H9 (cell line): ENCODE data around the gene ZNF593. TPM values are rescaled to one million over a fixed set of nuclear protein-coding genes. Genes with fewer than 3 reads are reported as not detected.
A peak's percentile ranks its signal among the peaks of the same experiment; 100 is the strongest.

Experiments
- DNase-seq: peaks from one replicate; pipeline ENCODE4 v3.0.0-alpha.2; 2017
- H2AFZ ChIP-seq: one replicate; pipeline ENCODE4 v1.6.1; 2013; ENCODE audit warnings: mild to moderate bottlenecking, low read length, control low read depth, moderate library complexity
- H2AK5ac ChIP-seq: 2 replicates; pipeline ENCODE4 v1.6.1; 2013; ENCODE audit warnings: low read length, control low read depth, mixed read lengths; ENCODE audit not compliant: insufficient read length
- H2BK120ac ChIP-seq: one replicate; pipeline ENCODE4 v1.6.1; 2013; ENCODE audit warnings: low read depth, mild to moderate bottlenecking, low read length, control low read depth, inconsistent platforms; ENCODE audit not compliant: poor library complexity, severe bottlenecking
- H2BK12ac ChIP-seq: 2 replicates; pipeline ENCODE4 v1.6.1; 2013; ENCODE audit warnings: low read length, control low read depth, mixed read lengths, low read depth; ENCODE audit not compliant: insufficient read length
- H2BK15ac ChIP-seq: 2 replicates; pipeline ENCODE4 v1.6.1; 2013; ENCODE audit warnings: low read depth, low read length, control low read depth
- H2BK20ac ChIP-seq: one replicate; pipeline ENCODE4 v1.6.1; 2013; ENCODE audit warnings: low read depth, mild to moderate bottlenecking, low read length, control low read depth, inconsistent platforms; ENCODE audit not compliant: poor library complexity, severe bottlenecking
- H2BK5ac ChIP-seq: 2 replicates; pipeline ENCODE4 v1.6.1; 2013; ENCODE audit warnings: low read length, control low read depth, mixed read lengths; ENCODE audit not compliant: insufficient read length
- H3K14ac ChIP-seq: 2 replicates; pipeline ENCODE4 v1.6.1; 2013; ENCODE audit warnings: low read length, control low read depth; ENCODE audit not compliant: insufficient read depth
- H3K18ac ChIP-seq: 2 replicates; pipeline ENCODE4 v1.6.1; 2013; ENCODE audit warnings: low read depth, mild to moderate bottlenecking, mixed read lengths, low read length, control low read depth; ENCODE audit not compliant: insufficient read length
- H3K23ac ChIP-seq: 2 replicates; pipeline ENCODE4 v1.6.1; 2013; ENCODE audit warnings: low read length, control low read depth, mixed read lengths, low read depth; ENCODE audit not compliant: insufficient read length
- H3K23me2 ChIP-seq: 2 replicates; pipeline ENCODE4 v1.6.1; 2013; ENCODE audit warnings: low read depth, mild to moderate bottlenecking, mixed read lengths, low read length, control low read depth; ENCODE audit not compliant: insufficient read length, poor library complexity, severe bottlenecking
- H3K27ac ChIP-seq: 2 replicates; pipeline ENCODE4 v1.5.1; 2013; ENCODE audit warnings: low read length, control low read depth, mixed read lengths, low read depth; ENCODE audit not compliant: insufficient read length
- H3K27me3 ChIP-seq: 2 replicates; pipeline ENCODE4 v1.6.1; 2013; ENCODE audit warnings: low read length, control low read depth, inconsistent platforms; ENCODE audit not compliant: insufficient read depth
- H3K4ac ChIP-seq: 2 replicates; pipeline ENCODE4 v1.6.1; 2013; ENCODE audit warnings: low read depth, mild to moderate bottlenecking, control low read depth, inconsistent platforms, low read length, moderate library complexity
- H3K4me1 ChIP-seq: 2 replicates; pipeline ENCODE4 v1.6.1; 2013; ENCODE audit warnings: low read length, control low read depth, inconsistent platforms; ENCODE audit not compliant: insufficient read depth
- H3K4me2 ChIP-seq: 2 replicates; pipeline ENCODE4 v1.6.1; 2013; ENCODE audit warnings: low read length, control low read depth, mixed read lengths; ENCODE audit not compliant: insufficient read length, insufficient read depth
- H3K56ac ChIP-seq: 2 replicates; pipeline ENCODE4 v1.6.1; 2013; ENCODE audit warnings: low read depth, mild to moderate bottlenecking, mixed read lengths, low read length, control low read depth; ENCODE audit not compliant: insufficient read length
- H3K79me1 ChIP-seq: 2 replicates; pipeline ENCODE4 v1.6.1; 2013; ENCODE audit warnings: low read depth, mild to moderate bottlenecking, moderate library complexity, low read length, control low read depth, inconsistent platforms; ENCODE audit not compliant: insufficient read depth, poor library complexity, severe bottlenecking
- H3K79me2 ChIP-seq: 2 replicates; pipeline ENCODE4 v1.6.1; 2013; ENCODE audit warnings: low read length, control low read depth, inconsistent platforms; ENCODE audit not compliant: insufficient read depth
- H3K9ac ChIP-seq: 2 replicates; pipeline ENCODE4 v1.6.1; 2013; ENCODE audit warnings: low read length, control low read depth, mixed read lengths; ENCODE audit not compliant: insufficient read length; ENCODE audit errors: extremely low read depth
- H3K9me3 ChIP-seq: one replicate; pipeline ENCODE4 v1.6.1; 2013; ENCODE audit warnings: low read depth, low read length, inconsistent platforms; ENCODE audit not compliant: control insufficient read depth
- H3T11ph ChIP-seq: one replicate; pipeline ENCODE4 v1.6.1; 2013; ENCODE audit warnings: mild to moderate bottlenecking, low read length, control low read depth, inconsistent platforms
- H4K20me1 ChIP-seq: one replicate; pipeline ENCODE4 v1.6.1; 2013; ENCODE audit not compliant: control insufficient read depth, insufficient read length, insufficient read depth
- H4K5ac ChIP-seq: 2 replicates; pipeline ENCODE4 v1.6.1; 2013; ENCODE audit warnings: low read depth, mild to moderate bottlenecking, mixed read lengths, low read length, control low read depth; ENCODE audit not compliant: insufficient read length
- H4K8ac ChIP-seq: replicated peaks from 2 replicates; pipeline ENCODE4 v1.6.1; 2013; ENCODE audit warnings: low read length, control low read depth, mixed read lengths, low read depth; ENCODE audit not compliant: insufficient read length
- H4K91ac ChIP-seq: 2 replicates; pipeline ENCODE4 v1.6.1; 2013; ENCODE audit warnings: low read depth, mild to moderate bottlenecking, moderate library complexity, mixed read lengths, low read length, control low read depth; ENCODE audit not compliant: insufficient read length
- H3K27ac Mint-ChIP-seq, 3 experiments: 2 replicates in 2 of 3; 3 replicates in 1 of 3; pipeline ENCODE4 v1.8.0; 2020 to 2021; ENCODE audit warnings: mixed read lengths in 3 of 3, mild to moderate bottlenecking in 1 of 3, moderate library complexity in 1 of 3
- H3K27me3 Mint-ChIP-seq: 2 replicates; pipeline ENCODE4 v1.8.0; 2021; ENCODE audit warnings: low read depth, mild to moderate bottlenecking, moderate library complexity, mixed read lengths
- H3K36me3 Mint-ChIP-seq, 3 experiments: 2 replicates in 2 of 3; 3 replicates in 1 of 3; pipeline ENCODE4 v1.8.0; 2020 to 2021; ENCODE audit warnings: low read depth in 3 of 3, mixed read lengths in 3 of 3; ENCODE audit not compliant: insufficient read depth in 1 of 3
- H3K4me1 Mint-ChIP-seq, 2 experiments: 2 replicates each; pipeline ENCODE4 v1.8.0; 2020; ENCODE audit warnings: mixed read lengths in 2 of 2
- H3K4me3 Mint-ChIP-seq, 2 experiments: 2 replicates in 1 of 2; 3 replicates in 1 of 2; pipeline ENCODE4 v1.8.0; 2020 to 2021; ENCODE audit warnings: mild to moderate bottlenecking in 2 of 2, mixed read lengths in 2 of 2, moderate library complexity in 1 of 2
- H3K9me3 Mint-ChIP-seq, 2 experiments: 2 replicates in 1 of 2; 3 replicates in 1 of 2; pipeline ENCODE4 v1.8.0; 2020; ENCODE audit warnings: mild to moderate bottlenecking in 2 of 2, mixed read lengths in 2 of 2, moderate library complexity in 1 of 2
- WGBS: extraction: QIAGEN DNeasy Blood & Tissue Kit; methylation state at CpG from one replicate; pipeline ENCODE4 v1.1.7; 2013; ENCODE audit warnings: missing lambda C conversion rate, low lambda C conversion rate, mixed read lengths; ENCODE audit not compliant: insufficient read length; ENCODE audit errors: extremely low coverage; 5-methylcytosine and 5-hydroxymethylcytosine counted together
- total RNA-seq: library from RNA; stranded (reverse); gene quantifications from 2 replicates; pipeline ENCODE4 v1.2.1, GENCODE V29; 2021
- TF ChIP-seq, protein P1 (sequence below): fragments of 200-600 bp; sonication (generic); conservative IDR thresholded peaks from 3 replicates; pipeline ENCODE4 v1.8.0; 2021; ENCODE audit warnings: antibody characterized with exemption, mild to moderate bottlenecking

The ZNF593 gene
- total RNA-seq, 1 experiment from 2014 or later = 48.2 TPM

DNA sequence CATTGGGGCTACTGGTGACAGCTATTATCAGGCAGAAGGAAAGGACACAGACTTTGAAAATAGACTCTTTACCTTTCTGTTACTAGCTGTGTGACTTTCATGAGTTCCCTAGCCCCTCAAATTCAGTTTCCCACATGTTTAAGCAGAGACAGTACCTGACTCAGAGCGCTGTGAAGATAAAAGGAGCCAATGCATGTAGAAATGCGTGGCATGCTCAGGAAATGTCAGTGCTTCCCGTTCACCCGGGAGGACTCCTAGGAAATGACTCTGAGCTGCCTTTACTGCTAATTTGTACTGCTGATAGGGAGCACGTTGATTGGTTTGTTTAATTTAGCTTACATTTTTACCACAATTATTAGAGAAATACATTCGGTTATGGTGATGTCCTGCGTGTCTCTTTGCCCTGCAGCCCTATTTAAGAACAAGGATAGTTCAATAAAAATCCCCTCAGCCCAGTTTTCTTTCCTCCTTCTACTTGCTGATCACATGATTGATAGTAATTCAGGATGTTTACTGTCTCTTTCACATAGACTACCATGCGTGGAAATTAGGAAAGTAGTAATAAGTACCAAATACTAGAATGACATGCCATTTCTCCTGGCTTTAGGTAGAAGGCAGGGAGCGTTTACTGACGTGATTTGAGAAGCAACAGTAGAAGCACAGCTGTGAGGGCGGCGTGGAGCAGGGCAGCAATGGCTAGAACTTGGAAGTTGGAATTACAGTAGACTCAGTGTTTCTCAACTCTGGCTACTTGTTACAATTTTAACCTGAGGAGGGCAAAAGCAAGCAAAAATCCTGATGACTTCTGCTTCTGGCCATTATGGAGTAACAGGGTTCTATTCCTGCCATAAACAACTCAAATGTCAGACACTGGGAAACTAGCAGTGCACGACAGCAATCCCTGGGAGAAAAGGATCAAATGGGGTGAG is 42.2 kb upstream of the ZNF593 start:
- H3K23ac ChIP-seq = no peak overlapping the region
- H4K91ac ChIP-seq = no peak overlapping the region
- no peak overlapping the region for H3K14ac ChIP-seq
- no peaks in the 10 kb centered on the region for H3K79me1 ChIP-seq
- no peak overlapping the region for H2AFZ ChIP-seq
- H3K9ac ChIP-seq = no peak overlapping the region
- H2BK20ac ChIP-seq = no peak overlapping the region
- no peak overlapping the region for H2BK12ac ChIP-seq
- peak; percentile 2 for DNase-seq
- no peaks in the 10 kb centered on the region for H3K27me3 ChIP-seq
- peaks cover 2% of the 10 kb centered on the region; the same call in 1 of the 2 replicates for H3K27me3 Mint-ChIP-seq
- H3K36me3 Mint-ChIP-seq = no peaks in the 10 kb centered on the region
- H3K27ac Mint-ChIP-seq = no peak overlapping the region; a peak in 1 of 7 replicates
- no peaks in the 10 kb centered on the region for H4K20me1 ChIP-seq
- no peak overlapping the region for H3K56ac ChIP-seq
- no peak overlapping the region for H2AK5ac ChIP-seq
- H3K27ac ChIP-seq = no peak overlapping the region
- H3K9me3 ChIP-seq = no peaks in the 10 kb centered on the region
- H2BK5ac ChIP-seq = no peak overlapping the region
- H4K8ac ChIP-seq = no peak overlapping the region
- no peak overlapping the region for H2BK120ac ChIP-seq
- TF ChIP-seq, protein P1, sequence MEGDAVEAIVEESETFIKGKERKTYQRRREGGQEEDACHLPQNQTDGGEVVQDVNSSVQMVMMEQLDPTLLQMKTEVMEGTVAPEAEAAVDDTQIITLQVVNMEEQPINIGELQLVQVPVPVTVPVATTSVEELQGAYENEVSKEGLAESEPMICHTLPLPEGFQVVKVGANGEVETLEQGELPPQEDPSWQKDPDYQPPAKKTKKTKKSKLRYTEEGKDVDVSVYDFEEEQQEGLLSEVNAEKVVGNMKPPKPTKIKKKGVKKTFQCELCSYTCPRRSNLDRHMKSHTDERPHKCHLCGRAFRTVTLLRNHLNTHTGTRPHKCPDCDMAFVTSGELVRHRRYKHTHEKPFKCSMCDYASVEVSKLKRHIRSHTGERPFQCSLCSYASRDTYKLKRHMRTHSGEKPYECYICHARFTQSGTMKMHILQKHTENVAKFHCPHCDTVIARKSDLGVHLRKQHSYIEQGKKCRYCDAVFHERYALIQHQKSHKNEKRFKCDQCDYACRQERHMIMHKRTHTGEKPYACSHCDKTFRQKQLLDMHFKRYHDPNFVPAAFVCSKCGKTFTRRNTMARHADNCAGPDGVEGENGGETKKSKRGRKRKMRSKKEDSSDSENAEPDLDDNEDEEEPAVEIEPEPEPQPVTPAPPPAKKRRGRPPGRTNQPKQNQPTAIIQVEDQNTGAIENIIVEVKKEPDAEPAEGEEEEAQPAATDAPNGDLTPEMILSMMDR = no peak
- H3K4me1 Mint-ChIP-seq = peaks cover 4 to 10% of the 10 kb centered on the region in 2 experiments; a peak in 3 of 4 replicates
- no peak overlapping the region for H4K5ac ChIP-seq
- no peaks in the 10 kb centered on the region for H3K9me3 Mint-ChIP-seq
- H3K4me2 ChIP-seq = no peak overlapping the region
- no peak overlapping the region for H2BK15ac ChIP-seq
- H3K79me2 ChIP-seq = no peaks in the 10 kb centered on the region
- H3K4me1 ChIP-seq = no peaks in the 10 kb centered on the region
- H3K4me3 Mint-ChIP-seq = no peak overlapping the region
- H3K18ac ChIP-seq = no peak overlapping the region
- no CpG with 5 or more reads among the region's 13 CpGs for WGBS
- no peak overlapping the region for H3T11ph ChIP-seq
- H3K23me2 ChIP-seq = no peaks in the 10 kb centered on the region
- H3K4ac ChIP-seq = no peak overlapping the region
